NB4 (cell line): ENCODE measurements around the gene CEP170B.

ENCODE experiments used
- POLR2A ChIP-seq: IDR thresholded peaks from 2 replicates; pipeline ENCODE4 v1.6.1; 2011; ENCODE audit warnings: mild to moderate bottlenecking; ENCODE audit not compliant: insufficient read length; ENCODE audit errors: extremely low read depth
- TF ChIP-seq, protein P1 (sequence below): IDR thresholded peaks from one replicate; pipeline ENCODE4 v1.5.1; 2012; ENCODE audit warnings: low read depth, low read length
- TF ChIP-seq, protein P2 (sequence below): IDR thresholded peaks from 2 replicates; pipeline ENCODE4 v1.6.1; 2011; ENCODE audit warnings: low read depth, low read length

DNA sequence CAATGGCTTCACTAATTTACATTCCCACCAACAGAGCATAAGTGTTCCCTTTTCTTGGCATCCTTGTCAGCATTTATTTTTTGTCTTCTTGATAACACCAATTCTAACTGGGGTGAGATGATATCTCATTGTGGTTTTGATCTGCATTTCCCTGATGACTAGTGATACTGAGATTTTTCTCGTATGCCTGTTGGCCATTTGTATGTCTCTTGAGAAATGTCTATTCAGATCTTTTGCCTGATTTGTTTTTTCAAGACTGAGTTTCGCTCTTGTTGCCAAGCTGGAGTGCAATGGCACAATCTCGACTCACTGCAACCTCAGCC lies 54.9 kb downstream of the CEP170B start:
- TF ChIP-seq POLR2A = no peak
- TF ChIP-seq, protein P1, sequence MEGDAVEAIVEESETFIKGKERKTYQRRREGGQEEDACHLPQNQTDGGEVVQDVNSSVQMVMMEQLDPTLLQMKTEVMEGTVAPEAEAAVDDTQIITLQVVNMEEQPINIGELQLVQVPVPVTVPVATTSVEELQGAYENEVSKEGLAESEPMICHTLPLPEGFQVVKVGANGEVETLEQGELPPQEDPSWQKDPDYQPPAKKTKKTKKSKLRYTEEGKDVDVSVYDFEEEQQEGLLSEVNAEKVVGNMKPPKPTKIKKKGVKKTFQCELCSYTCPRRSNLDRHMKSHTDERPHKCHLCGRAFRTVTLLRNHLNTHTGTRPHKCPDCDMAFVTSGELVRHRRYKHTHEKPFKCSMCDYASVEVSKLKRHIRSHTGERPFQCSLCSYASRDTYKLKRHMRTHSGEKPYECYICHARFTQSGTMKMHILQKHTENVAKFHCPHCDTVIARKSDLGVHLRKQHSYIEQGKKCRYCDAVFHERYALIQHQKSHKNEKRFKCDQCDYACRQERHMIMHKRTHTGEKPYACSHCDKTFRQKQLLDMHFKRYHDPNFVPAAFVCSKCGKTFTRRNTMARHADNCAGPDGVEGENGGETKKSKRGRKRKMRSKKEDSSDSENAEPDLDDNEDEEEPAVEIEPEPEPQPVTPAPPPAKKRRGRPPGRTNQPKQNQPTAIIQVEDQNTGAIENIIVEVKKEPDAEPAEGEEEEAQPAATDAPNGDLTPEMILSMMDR = no peak
- TF ChIP-seq, protein P2, sequence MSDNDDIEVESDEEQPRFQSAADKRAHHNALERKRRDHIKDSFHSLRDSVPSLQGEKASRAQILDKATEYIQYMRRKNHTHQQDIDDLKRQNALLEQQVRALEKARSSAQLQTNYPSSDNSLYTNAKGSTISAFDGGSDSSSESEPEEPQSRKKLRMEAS = no peak
